Hepatocyte (in vitro differentiated cells): Measurements from ENCODE around the gene ASTN2. TPM values are rescaled to one million over a fixed set of nuclear protein-coding genes. Genes with fewer than 3 reads are reported as not detected.

Source experiments
- DNase-seq: peaks from one replicate; pipeline ENCODE4 v3.0.0-alpha.2; 2016; ENCODE audit warnings: low spot score
- H2AFZ ChIP-seq: fragments of 200-600 bp; sonication (generic); 2 replicates; pipeline ENCODE4 v1.6.0; 2016; ENCODE audit warnings: antibody characterized with exemption, mild to moderate bottlenecking
- H3K27ac ChIP-seq: fragments of 200-600 bp; sonication (generic); 2 replicates; pipeline ENCODE4 v1.5.1; 2016; ENCODE audit warnings: mild to moderate bottlenecking
- H3K27me3 ChIP-seq: fragments of 200-600 bp; sonication (generic); 2 replicates; pipeline ENCODE4 v1.6.1; 2016
- H3K36me3 ChIP-seq: fragments of 200-600 bp; sonication (generic); replicated peaks from 2 replicates; pipeline ENCODE4 v1.5.1; 2016; ENCODE audit warnings: low read depth; ENCODE audit not compliant: insufficient read depth
- H3K4me1 ChIP-seq: fragments of 200-600 bp; sonication (generic); 2 replicates; pipeline ENCODE4 v1.5.1; 2016; ENCODE audit warnings: mild to moderate bottlenecking, moderate library complexity; ENCODE audit not compliant: insufficient read depth
- H3K4me2 ChIP-seq: fragments of 200-600 bp; sonication (generic); 2 replicates; pipeline ENCODE4 v1.6.0; 2016
- H3K4me3 ChIP-seq: fragments of 200-600 bp; sonication (generic); 2 replicates; pipeline ENCODE4 v1.5.1; 2016; ENCODE audit warnings: mild to moderate bottlenecking
- H3K79me2 ChIP-seq: fragments of 200-600 bp; sonication (generic); 2 replicates; pipeline ENCODE4 v1.6.0; 2017; ENCODE audit warnings: mild to moderate bottlenecking
- H3K9me2 ChIP-seq: fragments of 200-600 bp; sonication (generic); replicated peaks from 2 replicates; pipeline ENCODE4 v1.6.0; 2017; ENCODE audit warnings: mild to moderate bottlenecking; ENCODE audit not compliant: insufficient read depth
- H3K9me3 ChIP-seq: fragments of 200-600 bp; sonication (generic); 2 replicates; pipeline ENCODE4 v1.5.1; 2016; ENCODE audit warnings: low read depth, mild to moderate bottlenecking
- H4K20me1 ChIP-seq: fragments of 200-600 bp; sonication (generic); 2 replicates; pipeline ENCODE4 v1.6.0; 2016; ENCODE audit warnings: mild to moderate bottlenecking; ENCODE audit not compliant: insufficient read depth, poor library complexity, severe bottlenecking
- EZH2 ChIP-seq: fragments of 200-600 bp; sonication (generic); IDR thresholded peaks from 2 replicates; pipeline ENCODE4 v1.6.1; 2016; ENCODE audit warnings: antibody characterized with exemption, mild to moderate bottlenecking, borderline replicate concordance
- EZH2phosphoT487 ChIP-seq: fragments of 200-600 bp; sonication (generic); IDR thresholded peaks from one replicate; pipeline ENCODE4 v1.6.1; 2018; ENCODE audit warnings: antibody characterized with exemption, mild to moderate bottlenecking, low read depth, moderate library complexity; ENCODE audit not compliant: unreplicated experiment, severe bottlenecking
- WGBS: methylation state at CpG from one replicate; pipeline ENCODE4 v1.1.6; 2016; ENCODE audit warnings: low lambda C conversion rate; ENCODE audit errors: missing lambda C conversion rate; 5-methylcytosine and 5-hydroxymethylcytosine counted together
- polyA plus RNA-seq: library from polyadenylated mRNA; unstranded; fragments of >200 nt; fragmentation: Nextera tagmentation; extraction: Ambion mirVana; gene quantifications from 2 replicates; pipeline ENCODE4 v1.2.1, GENCODE V29; 2016
- total RNA-seq: library from RNA; depleted of rRNA; stranded (reverse); fragments of >200 nt; gene quantifications from 2 replicates; pipeline ENCODE4 v1.2.3, GENCODE V29; 2014
- TF ChIP-seq, protein P1 (sequence below): fragments of 200-600 bp; sonication (generic); IDR thresholded peaks from 2 replicates; pipeline ENCODE4 v1.5.1; 2016; ENCODE audit warnings: antibody characterized with exemption, mild to moderate bottlenecking; ENCODE audit not compliant: poor library complexity

The ASTN2 gene
- total and polyA plus RNA-seq, 2 experiments from 2014 or later: 6.4 to 8.4 TPM

- peaks cover 27% of the 10 kb centered on the region for H3K79me2 ChIP-seq
- TF ChIP-seq, protein P1, sequence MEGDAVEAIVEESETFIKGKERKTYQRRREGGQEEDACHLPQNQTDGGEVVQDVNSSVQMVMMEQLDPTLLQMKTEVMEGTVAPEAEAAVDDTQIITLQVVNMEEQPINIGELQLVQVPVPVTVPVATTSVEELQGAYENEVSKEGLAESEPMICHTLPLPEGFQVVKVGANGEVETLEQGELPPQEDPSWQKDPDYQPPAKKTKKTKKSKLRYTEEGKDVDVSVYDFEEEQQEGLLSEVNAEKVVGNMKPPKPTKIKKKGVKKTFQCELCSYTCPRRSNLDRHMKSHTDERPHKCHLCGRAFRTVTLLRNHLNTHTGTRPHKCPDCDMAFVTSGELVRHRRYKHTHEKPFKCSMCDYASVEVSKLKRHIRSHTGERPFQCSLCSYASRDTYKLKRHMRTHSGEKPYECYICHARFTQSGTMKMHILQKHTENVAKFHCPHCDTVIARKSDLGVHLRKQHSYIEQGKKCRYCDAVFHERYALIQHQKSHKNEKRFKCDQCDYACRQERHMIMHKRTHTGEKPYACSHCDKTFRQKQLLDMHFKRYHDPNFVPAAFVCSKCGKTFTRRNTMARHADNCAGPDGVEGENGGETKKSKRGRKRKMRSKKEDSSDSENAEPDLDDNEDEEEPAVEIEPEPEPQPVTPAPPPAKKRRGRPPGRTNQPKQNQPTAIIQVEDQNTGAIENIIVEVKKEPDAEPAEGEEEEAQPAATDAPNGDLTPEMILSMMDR: no peak
- TF ChIP-seq EZH2phosphoT487 (no peak), EZH2 (no peak)
- H2AFZ ChIP-seq: no peak overlapping the region
- H3K9me2 ChIP-seq: no peaks in the 10 kb centered on the region
- no peak overlapping the region for H3K4me2 ChIP-seq
- H3K36me3 ChIP-seq: no peaks in the 10 kb centered on the region
- H3K27ac ChIP-seq: no peak overlapping the region
- H3K27me3 ChIP-seq: no peaks in the 10 kb centered on the region
- DNase-seq: no peak
- no peak overlapping the region for H3K4me3 ChIP-seq
- H3K4me1 ChIP-seq: peaks cover 4% of the 10 kb centered on the region
- H3K9me3 ChIP-seq: no peaks in the 10 kb centered on the region
- WGBS: 100% methylated on average over 1 of the region's 3 CpGs
- peaks cover 3% of the 10 kb centered on the region for H4K20me1 ChIP-seq
Observed at GRCh38 chr9:116703634-116704033, 711.2 kb downstream of the ASTN2 start.

DNA sequence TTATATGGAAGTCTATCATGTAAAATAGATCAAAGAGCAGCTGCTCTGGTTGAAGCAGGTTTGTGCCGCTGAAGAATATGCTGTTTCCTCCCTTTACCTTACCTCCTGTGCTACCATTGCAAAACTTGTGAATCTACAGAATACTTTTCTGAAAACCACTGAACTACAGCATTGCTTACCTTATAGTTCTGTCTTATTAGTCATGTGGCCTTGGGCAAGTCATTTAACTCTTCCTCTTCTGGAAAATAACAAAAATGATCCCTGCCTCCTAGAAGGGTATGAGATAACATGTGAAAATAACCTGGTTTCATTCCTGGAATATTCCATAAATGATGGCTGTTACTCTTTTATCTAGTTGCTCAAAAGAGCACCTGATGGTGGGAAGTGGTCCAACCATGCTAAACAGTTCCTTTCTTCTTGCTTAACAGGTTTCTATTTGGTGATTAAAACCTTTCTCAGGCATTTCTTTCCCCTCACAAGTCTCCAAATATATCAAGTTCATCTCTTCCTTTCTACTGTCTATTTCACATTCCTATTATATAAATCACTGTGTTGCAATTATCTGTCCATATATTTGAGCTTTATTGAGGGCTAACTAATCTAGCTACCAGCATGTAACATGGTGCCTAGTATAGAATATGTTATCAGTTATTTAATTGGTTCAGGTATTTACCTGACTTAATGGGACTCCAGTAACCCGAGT lies 712.8 kb downstream of the ASTN2 start:
- Histone ChIP-seq H3K9me3 (no peaks in the 10 kb centered on the region), H3K4me2 (no peak overlapping the region), H3K79me2 (peaks cover 40% of the 10 kb centered on the region), H3K4me3 (no peak overlapping the region), H3K36me3 (no peaks in the 10 kb centered on the region), H3K4me1 (peaks cover 4% of the 10 kb centered on the region), H3K27me3 (no peaks in the 10 kb centered on the region), H2AFZ (no peak overlapping the region), H3K9me2 (no peaks in the 10 kb centered on the region), H3K27ac (no peak overlapping the region), H4K20me1 (peaks cover 3% of the 10 kb centered on the region)
- no peak for DNase-seq
- 78% methylated on average over 2 of the region's 2 CpGs for WGBS
- no peak for TF ChIP-seq EZH2
- TF ChIP-seq EZH2phosphoT487: no peak
- TF ChIP-seq, protein P1: no peak

- H3K27me3 ChIP-seq: no peaks in the 10 kb centered on the region
- peaks cover 45% of the 10 kb centered on the region for H3K79me2 ChIP-seq
- H3K4me3 ChIP-seq: no peak overlapping the region
- peaks cover 3% of the 10 kb centered on the region for H4K20me1 ChIP-seq
- H2AFZ ChIP-seq: no peak overlapping the region
- WGBS: 81% methylated on average over 2 of the region's 2 CpGs
- H3K4me2 ChIP-seq: no peak overlapping the region
- H3K4me1 ChIP-seq: peaks cover 4% of the 10 kb centered on the region
- no peaks in the 10 kb centered on the region for H3K36me3 ChIP-seq
- no peaks in the 10 kb centered on the region for H3K9me3 ChIP-seq
- TF ChIP-seq EZH2 (no peak), EZH2phosphoT487 (no peak)
- TF ChIP-seq, protein P1: no peak
- no peak for DNase-seq
- H3K27ac ChIP-seq: no peak overlapping the region
- H3K9me2 ChIP-seq: no peaks in the 10 kb centered on the region
Observed at GRCh38 chr9:116700882-116701865, 713.7 kb downstream of the ASTN2 start.
